ENCODE results near the gene UBE2I.

Gene UBE2I

DNA sequence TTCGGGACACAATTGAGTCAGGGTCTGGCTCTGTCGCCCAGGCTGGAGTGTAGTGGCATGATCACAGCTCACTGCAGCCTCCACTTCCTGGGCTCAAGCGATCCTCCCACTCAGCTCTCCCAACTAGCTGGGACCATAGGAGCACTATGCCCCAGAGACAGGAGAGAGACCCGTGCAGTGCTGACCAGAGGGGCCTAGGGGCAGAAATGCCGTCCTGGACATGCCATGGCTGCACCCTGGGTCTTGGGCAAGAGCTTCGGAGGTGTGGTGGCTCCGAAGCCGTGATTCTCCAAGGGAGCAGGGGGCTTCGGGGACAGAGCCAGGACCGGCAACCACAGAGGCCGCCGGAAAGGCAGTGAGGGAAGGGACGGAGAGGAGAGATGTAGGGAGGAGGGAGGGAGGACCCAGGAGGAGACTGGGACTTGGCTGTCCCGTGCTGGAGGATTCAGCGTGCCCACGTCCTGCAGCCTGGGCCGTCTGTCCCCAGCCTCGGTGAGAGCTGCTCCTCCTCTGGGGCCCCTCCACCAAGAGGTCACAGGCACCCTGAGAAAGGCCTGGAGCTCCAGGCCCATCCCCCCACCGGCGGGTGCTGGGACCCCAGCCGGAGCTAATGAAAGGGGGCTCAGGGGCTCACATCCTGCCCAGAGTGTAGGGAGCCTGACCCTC lies 31.7 kb upstream of the UBE2I start:
- Histone ChIP-seq H3K36me3 (ENCODE audit: low read length) (no peaks in the 10 kb centered on the region), H3K27me3 (ENCODE audit: low read length) (no peaks in the 10 kb centered on the region), H3K9me2 (replicated peaks; ENCODE audit: insufficient read depth, low read length) (no peaks in the 10 kb centered on the region), H3K27ac (ENCODE audit: low read depth, low read length) (no peak overlapping the region), H3K4me3 (ENCODE audit: insufficient read depth, low read length, poor library complexity, severe bottlenecking) (no peak overlapping the region), H3K79me2 (ENCODE audit: insufficient read depth, low read length) (no peaks in the 10 kb centered on the region), H4K20me1 (ENCODE audit: low read depth, low read length) (no peaks in the 10 kb centered on the region), H3F3A (ENCODE audit: insufficient read depth) (no peaks in the 10 kb centered on the region), H2AFZ (ENCODE audit: low read depth, low read length, severe bottlenecking) (no peak overlapping the region), H3K9me3 (ENCODE audit: insufficient read depth, low read length) (no peaks in the 10 kb centered on the region), H3K9ac (ENCODE audit: low read length) (no peak overlapping the region), H3K4me2 (ENCODE audit: low read depth, low read length, poor library complexity, severe bottlenecking) (no peak overlapping the region)
- TF ChIP-seq EZH2phosphoT487 (conservative IDR thresholded peaks at IDR 0.05; ENCODE audit: low read length) = no peak
- TF ChIP-seq, protein P1, sequence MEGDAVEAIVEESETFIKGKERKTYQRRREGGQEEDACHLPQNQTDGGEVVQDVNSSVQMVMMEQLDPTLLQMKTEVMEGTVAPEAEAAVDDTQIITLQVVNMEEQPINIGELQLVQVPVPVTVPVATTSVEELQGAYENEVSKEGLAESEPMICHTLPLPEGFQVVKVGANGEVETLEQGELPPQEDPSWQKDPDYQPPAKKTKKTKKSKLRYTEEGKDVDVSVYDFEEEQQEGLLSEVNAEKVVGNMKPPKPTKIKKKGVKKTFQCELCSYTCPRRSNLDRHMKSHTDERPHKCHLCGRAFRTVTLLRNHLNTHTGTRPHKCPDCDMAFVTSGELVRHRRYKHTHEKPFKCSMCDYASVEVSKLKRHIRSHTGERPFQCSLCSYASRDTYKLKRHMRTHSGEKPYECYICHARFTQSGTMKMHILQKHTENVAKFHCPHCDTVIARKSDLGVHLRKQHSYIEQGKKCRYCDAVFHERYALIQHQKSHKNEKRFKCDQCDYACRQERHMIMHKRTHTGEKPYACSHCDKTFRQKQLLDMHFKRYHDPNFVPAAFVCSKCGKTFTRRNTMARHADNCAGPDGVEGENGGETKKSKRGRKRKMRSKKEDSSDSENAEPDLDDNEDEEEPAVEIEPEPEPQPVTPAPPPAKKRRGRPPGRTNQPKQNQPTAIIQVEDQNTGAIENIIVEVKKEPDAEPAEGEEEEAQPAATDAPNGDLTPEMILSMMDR (IDR thresholded peaks at IDR 0.05; ENCODE audit: insufficient read depth, low read length, poor library complexity, severe bottlenecking) = no peak

DNA sequence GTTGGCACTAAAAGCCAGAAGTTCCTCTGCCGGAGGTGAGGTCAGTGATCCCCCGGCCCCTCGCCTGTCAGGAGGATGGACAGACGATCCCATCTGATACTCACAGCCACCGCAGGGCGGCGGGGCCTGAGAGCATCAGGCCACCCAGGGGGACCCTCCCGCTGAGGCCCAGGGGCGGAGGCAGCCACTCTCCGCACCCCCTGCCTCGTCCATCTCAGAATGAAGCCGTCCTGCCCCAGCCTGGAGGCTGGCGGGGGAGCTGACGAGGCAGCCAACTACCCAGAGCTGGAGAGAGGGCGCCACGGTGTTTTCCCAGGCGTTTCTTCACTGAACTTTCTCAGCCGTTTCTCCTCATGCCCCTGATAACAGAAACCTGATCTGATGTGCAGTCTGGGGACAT lies 31.0 kb upstream of the UBE2I start:
- no peak overlapping the region for H3K4me2 ChIP-seq (ENCODE audit: low read depth, low read length, poor library complexity, severe bottlenecking)
- no peaks in the 10 kb centered on the region for H3K36me3 ChIP-seq (ENCODE audit: low read length)
- H2AFZ ChIP-seq (ENCODE audit: low read depth, low read length, severe bottlenecking) = no peak overlapping the region

DNA sequence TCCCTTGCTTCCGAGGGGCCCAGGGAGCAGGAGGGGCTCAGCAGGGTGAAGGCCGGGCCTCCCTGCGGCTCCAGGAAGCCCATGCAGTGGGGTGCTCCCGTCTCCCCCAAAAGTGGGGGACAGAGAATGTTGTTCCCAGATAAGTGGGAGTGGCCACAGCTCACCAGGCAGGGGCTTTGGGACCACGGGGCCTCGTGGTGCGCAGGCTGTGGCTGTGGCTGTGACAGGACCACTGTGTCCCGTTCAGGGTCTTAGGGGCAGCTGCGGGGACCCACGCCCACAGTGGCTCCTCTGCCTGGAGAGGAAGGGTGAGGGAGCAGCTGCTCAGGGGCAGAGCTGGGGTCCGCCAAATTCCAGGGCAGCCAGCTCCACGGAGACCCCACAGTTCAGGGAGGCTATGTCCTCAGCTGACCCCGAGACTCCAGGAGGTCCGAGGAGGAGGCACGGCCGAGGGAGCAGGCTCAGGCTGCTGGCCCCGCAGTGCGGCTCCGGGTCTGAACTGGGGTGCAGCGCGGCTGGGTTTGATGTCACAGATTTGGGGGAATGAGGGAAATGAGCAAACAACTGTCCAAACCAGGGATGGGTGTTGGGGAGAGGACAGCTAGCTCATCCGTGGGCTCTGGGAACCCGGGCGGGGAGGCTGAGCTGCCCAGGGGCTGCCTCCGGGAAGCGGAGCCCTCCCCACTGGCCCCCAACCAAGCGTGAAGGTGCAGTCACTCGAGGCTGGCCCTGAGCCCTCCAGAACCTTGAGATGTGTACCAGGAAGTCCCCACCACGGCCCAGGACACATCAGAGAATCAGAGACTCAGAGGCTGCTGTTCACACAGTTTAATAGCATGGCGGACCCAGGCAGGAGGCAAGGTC lies 30.1 kb upstream of the UBE2I start:
- Histone ChIP-seq H3K9me2 (replicated peaks; ENCODE audit: insufficient read depth, low read length) (no peaks in the 10 kb centered on the region), H2AFZ (ENCODE audit: low read depth, low read length, severe bottlenecking) (no peak overlapping the region), H3K36me3 (ENCODE audit: low read length) (no peaks in the 10 kb centered on the region), H3K4me2 (ENCODE audit: low read depth, low read length, poor library complexity, severe bottlenecking) (no peak overlapping the region), H3K9ac (ENCODE audit: low read length) (no peak overlapping the region), H3K27ac (ENCODE audit: low read depth, low read length) (no peak overlapping the region), H3K79me2 (ENCODE audit: insufficient read depth, low read length) (no peaks in the 10 kb centered on the region), H3K4me3 (ENCODE audit: insufficient read depth, low read length, poor library complexity, severe bottlenecking) (no peak overlapping the region), H3K27me3 (ENCODE audit: low read length) (no peaks in the 10 kb centered on the region), H4K20me1 (ENCODE audit: low read depth, low read length) (no peaks in the 10 kb centered on the region), H3F3A (ENCODE audit: insufficient read depth) (no peaks in the 10 kb centered on the region), H3K9me3 (ENCODE audit: insufficient read depth, low read length) (no peaks in the 10 kb centered on the region)
- no peak for TF ChIP-seq EZH2phosphoT487 (conservative IDR thresholded peaks at IDR 0.05; ENCODE audit: low read length)
- TF ChIP-seq, protein P1 (IDR thresholded peaks at IDR 0.05; ENCODE audit: insufficient read depth, low read length, poor library complexity, severe bottlenecking) = no peak

More for the DNA sequence above, 31.0 kb upstream of the UBE2I start:
- no peak for TF ChIP-seq EZH2phosphoT487 (conservative IDR thresholded peaks at IDR 0.05; ENCODE audit: low read length)
- TF ChIP-seq, protein P1 (IDR thresholded peaks at IDR 0.05; ENCODE audit: insufficient read depth, low read length, poor library complexity, severe bottlenecking) = no peak
- Histone ChIP-seq H3F3A (ENCODE audit: insufficient read depth) (no peaks in the 10 kb centered on the region), H3K27me3 (ENCODE audit: low read length) (no peaks in the 10 kb centered on the region), H3K4me3 (ENCODE audit: insufficient read depth, low read length, poor library complexity, severe bottlenecking) (no peak overlapping the region), H3K9me2 (replicated peaks; ENCODE audit: insufficient read depth, low read length) (no peaks in the 10 kb centered on the region), H3K79me2 (ENCODE audit: insufficient read depth, low read length) (no peaks in the 10 kb centered on the region), H4K20me1 (ENCODE audit: low read depth, low read length) (no peaks in the 10 kb centered on the region), H3K9ac (ENCODE audit: low read length) (no peak overlapping the region), H3K9me3 (ENCODE audit: insufficient read depth, low read length) (no peaks in the 10 kb centered on the region), H3K27ac (ENCODE audit: low read depth, low read length) (no peak overlapping the region)

All from SU-DHL-6 (cell line).